Gastrocnemius medialis (tissue), 4 donors: ENCODE results near the gene CCDC188. TPM values are rescaled to one million over a fixed set of nuclear protein-coding genes. Genes with fewer than 3 reads are reported as not detected.

Source experiments
- ATAC-seq, 2 donors: fragments of 150-250 bp; one replicate each; pipeline ENCODE4 v1.9.1; 2016
- DNase-seq, 2 donors: peaks; one replicate each; pipeline ENCODE4 v3.0.0-alpha.2; 2019
- H3K27ac ChIP-seq, 4 donors: fragments of 200-600 bp; sonication (generic); 1 replicate in 1 of 4; 2 replicates in 3 of 4; pipeline ENCODE4 v1.5.1; 2016 to 2018; ENCODE audit warnings: mild to moderate bottlenecking in 2 of 4, moderate library complexity in 1 of 4
- H3K27me3 ChIP-seq, 3 donors: fragments of 200-600 bp; sonication (generic) in 2 of 3; 1 replicate in 1 of 3; 2 replicates in 2 of 3; pipeline versions ENCODE4 v1.5.1 to v1.6.0; 2016 to 2019; ENCODE audit warnings: mild to moderate bottlenecking in 1 of 3, moderate library complexity in 1 of 3
- H3K36me3 ChIP-seq, 2 donors: fragments of 200-600 bp; sonication (generic) in 1 of 2; one replicate each; pipeline ENCODE4 v1.5.1; 2017 to 2018
- H3K4me1 ChIP-seq, 2 donors: fragments of 200-600 bp; sonication (generic) in 1 of 2; one replicate each; pipeline ENCODE4 v1.5.1; 2016 to 2017; ENCODE audit warnings: mild to moderate bottlenecking in 2 of 2
- H3K4me3 ChIP-seq, 4 donors: fragments of 200-600 bp; sonication (generic) in 3 of 4; 1 replicate in 1 of 4; 2 replicates in 3 of 4; pipeline ENCODE4 v1.5.1; 2016 to 2019; ENCODE audit warnings: mild to moderate bottlenecking in 2 of 4
- H3K9me3 ChIP-seq, 3 donors: fragments of 200-600 bp; sonication (generic) in 2 of 3; 1 replicate in 1 of 3; 2 replicates in 2 of 3; pipeline ENCODE4 v1.5.1; 2016 to 2019
- CTCF ChIP-seq, 5 experiments: fragments of 450-650 bp in 3 of 5; fragments of 200-600 bp in 2 of 5; sonication (generic) in 2 of 5; IDR thresholded peaks in 4 of 5; conservative IDR thresholded peaks in 1 of 5; 1 replicate in 4 of 5; 2 replicates in 1 of 5; pipeline ENCODE4 v1.5.1; 2016 to 2019; ENCODE audit warnings: antibody characterized with exemption in 5 of 5, mild to moderate bottlenecking in 3 of 5, moderate library complexity in 3 of 5
- POLR2A ChIP-seq, 2 donors: fragments of 450-650 bp; IDR thresholded peaks; one replicate each; pipeline ENCODE4 v1.6.1; 2017; ENCODE audit warnings: antibody characterized with exemption in 2 of 2, mild to moderate bottlenecking in 2 of 2, moderate library complexity in 2 of 2
- in situ Hi-C, 4 donors: fragments of 200-750 bp; cut with MboI; loops; one replicate each; pipeline versions ENCODE4 v1.15.0 to v1.8.0; 2017; ENCODE audit warnings: low sequenced_read_pairs in 4 of 4
- intact Hi-C: fragments of 100-400 bp; cut with DNase I; formaldehyde crosslinking; loops from one replicate; pipeline ENCODE4 v1.15.1; 2023; ENCODE audit warnings: low total_unique reads
- total RNA-seq, 4 donors: library from RNA; depleted of rRNA; stranded (reverse); fragments of >200 nt; gene quantifications; one replicate each; pipeline versions ENCODE4 v1.1.0 to v1.2.3, GENCODE V29; 2016

CCDC188 gene
- total RNA-seq, 4 donors from 2014 or later = 0.82 to 3.5 TPM; not detected in 2

- H3K27ac ChIP-seq = no peak overlapping the region
- no peak for TF ChIP-seq POLR2A (IDR thresholded peaks at IDR 0.05)
- TF ChIP-seq CTCF (IDR thresholded peaks at IDR 0.05 in 4 of 5, conservative IDR thresholded peaks at IDR 0.05 in 1 of 5) = no peak
- DNase-seq (no peak), ATAC-seq (no peak)
- no peaks in the 10 kb centered on the region for H3K27me3 ChIP-seq
- in situ Hi-C loops (no loop called here), intact Hi-C loops (no loop called here)
- no peaks in the 10 kb centered on the region for H3K36me3 ChIP-seq
- H3K4me1 ChIP-seq = no peaks in the 10 kb centered on the region
- no peak overlapping the region for H3K4me3 ChIP-seq
- no peaks in the 10 kb centered on the region for H3K9me3 ChIP-seq
These were observed 33.8 kb upstream of the CCDC188 start for GRCh38 chr22:20184501-20185165.

- no peak for TF ChIP-seq CTCF (IDR thresholded peaks at IDR 0.05 in 4 of 5, conservative IDR thresholded peaks at IDR 0.05 in 1 of 5)
- TF ChIP-seq POLR2A (IDR thresholded peaks at IDR 0.05) = no peak
- H3K4me3 ChIP-seq = no peak overlapping the region
- no peak for DNase-seq
- no peak for ATAC-seq
- intact Hi-C loops (no loop called here), in situ Hi-C loops (no loop called here)
- H3K36me3 ChIP-seq = no peaks in the 10 kb centered on the region
- H3K9me3 ChIP-seq = no peaks in the 10 kb centered on the region
- no peaks in the 10 kb centered on the region for H3K4me1 ChIP-seq
- no peaks in the 10 kb centered on the region for H3K27me3 ChIP-seq
- no peak overlapping the region for H3K27ac ChIP-seq
These were observed 33.0 kb upstream of the CCDC188 start for GRCh38 chr22:20183823-20184222.

- H3K36me3 ChIP-seq = no peaks in the 10 kb centered on the region
- no peaks in the 10 kb centered on the region for H3K27me3 ChIP-seq
- no peak overlapping the region for H3K4me3 ChIP-seq
- no peak for TF ChIP-seq POLR2A (IDR thresholded peaks at IDR 0.05)
- TF ChIP-seq CTCF (IDR thresholded peaks at IDR 0.05 in 4 of 5, conservative IDR thresholded peaks at IDR 0.05 in 1 of 5) = no peak
- ATAC-seq (no peak), DNase-seq (no peak)
- H3K9me3 ChIP-seq = no peaks in the 10 kb centered on the region
- in situ Hi-C loops (no loop called here), intact Hi-C loops (no loop called here)
- no peaks in the 10 kb centered on the region for H3K4me1 ChIP-seq
- H3K27ac ChIP-seq = no peak overlapping the region
These were observed 32.2 kb upstream of the CCDC188 start for GRCh38 chr22:20183101-20183500.

GRCh38 chr22:20182365-20182764, 31.5 kb upstream of the CCDC188 start:
- Histone ChIP-seq H3K27me3 (no peaks in the 10 kb centered on the region), H3K36me3 (no peaks in the 10 kb centered on the region), H3K4me1 (no peaks in the 10 kb centered on the region), H3K27ac (no peak overlapping the region), H3K9me3 (no peaks in the 10 kb centered on the region), H3K4me3 (no peak overlapping the region)
- in situ Hi-C loops = no loop called here
- no peak for ATAC-seq
- TF ChIP-seq CTCF (IDR thresholded peaks at IDR 0.05 in 4 of 5, conservative IDR thresholded peaks at IDR 0.05 in 1 of 5) = no peak
- no peak for TF ChIP-seq POLR2A (IDR thresholded peaks at IDR 0.05)
- no peak for DNase-seq
- intact Hi-C loops = no loop called here

- in situ Hi-C loops (no loop called here), intact Hi-C loops (no loop called here)
- Histone ChIP-seq H3K36me3 (no peaks in the 10 kb centered on the region), H3K9me3 (no peaks in the 10 kb centered on the region), H3K4me1 (no peaks in the 10 kb centered on the region), H3K27me3 (no peaks in the 10 kb centered on the region), H3K4me3 (no peak overlapping the region), H3K27ac (no peak overlapping the region)
- ATAC-seq = no peak
- no peak for DNase-seq
- TF ChIP-seq CTCF (IDR thresholded peaks at IDR 0.05 in 4 of 5, conservative IDR thresholded peaks at IDR 0.05 in 1 of 5) (no peak), POLR2A (IDR thresholded peaks at IDR 0.05) (no peak)
These were observed 31.0 kb upstream of the CCDC188 start for GRCh38 chr22:20181884-20182236.
